ENCODE results near the gene SPN.
"Not testable (repeated sequence)": the region's sequence is repeated elsewhere in the genome, so short reads cannot be mapped to it uniquely, and the experiment has no call there.

Gene SPN

GRCh38 chr16:29695675-29696074 lies 32.6 kb downstream of the SPN start:
- H3K9me3 Mint-ChIP-seq; ATAC-seq (replicated peaks); H3K27ac Mint-ChIP-seq; H3K27me3 Mint-ChIP-seq; H3K4me3 Mint-ChIP-seq; DNase-seq: not testable (repeated sequence)
- peaks cover 15% of the 10 kb centered on the region for H3K36me3 Mint-ChIP-seq (ENCODE audit: insufficient read depth)
- peaks cover 8 to 13% of the 10 kb centered on the region in 2 donors for H3K4me1 Mint-ChIP-seq (ENCODE audit: low read depth in 2 of 2)

DNA sequence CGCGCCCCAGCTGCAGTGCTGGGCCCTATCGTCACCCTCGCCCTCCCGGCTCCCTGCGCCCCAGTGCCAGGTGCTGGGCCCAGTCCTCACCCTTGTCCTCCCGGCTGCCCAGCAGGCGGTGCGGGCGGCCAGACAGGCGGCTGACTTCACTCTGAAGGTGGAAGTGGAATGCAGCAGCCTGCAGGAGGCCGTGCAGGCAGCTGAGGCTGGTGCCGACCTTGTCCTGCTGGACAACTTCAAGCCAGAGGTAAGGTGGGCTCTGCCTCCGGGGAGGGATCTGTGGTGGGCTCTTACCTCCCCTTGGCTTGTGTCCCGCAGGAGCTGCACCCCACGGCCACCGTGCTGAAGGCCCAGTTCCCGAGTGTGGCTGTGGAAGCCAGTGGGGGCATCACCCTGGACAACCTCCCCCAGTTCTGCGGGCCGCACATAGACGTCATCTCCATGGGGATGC lies 33.9 kb downstream of the SPN start:
- no peaks in the 10 kb centered on the region for H3K9me3 Mint-ChIP-seq
- ATAC-seq (replicated peaks): no peak
- H3K4me3 Mint-ChIP-seq: no peak overlapping the region
- H3K27me3 Mint-ChIP-seq: no peaks in the 10 kb centered on the region
- H3K27ac Mint-ChIP-seq: no peak overlapping the region
- DNase-seq: no peak
- peaks cover 18% of the 10 kb centered on the region for H3K36me3 Mint-ChIP-seq (ENCODE audit: insufficient read depth)
- H3K4me1 Mint-ChIP-seq (ENCODE audit: low read depth in 2 of 2): peaks cover 13 to 18% of the 10 kb centered on the region in 2 donors

- Mint-ChIP-seq H3K9me3 (no peaks in the 10 kb centered on the region), H3K36me3 (ENCODE audit: insufficient read depth) (peaks cover 18% of the 10 kb centered on the region), H3K27me3 (no peaks in the 10 kb centered on the region), H3K4me1 (ENCODE audit: low read depth in 2 of 2) (peaks cover 18 to 23% of the 10 kb centered on the region in 2 donors), H3K4me3 (no peak overlapping the region), H3K27ac (no peak overlapping the region)
- DNase-seq (no peak), ATAC-seq (replicated peaks) (no peak)
Measured at GRCh38 chr16:29697391-29697790, 34.3 kb downstream of the SPN start.

DNA sequence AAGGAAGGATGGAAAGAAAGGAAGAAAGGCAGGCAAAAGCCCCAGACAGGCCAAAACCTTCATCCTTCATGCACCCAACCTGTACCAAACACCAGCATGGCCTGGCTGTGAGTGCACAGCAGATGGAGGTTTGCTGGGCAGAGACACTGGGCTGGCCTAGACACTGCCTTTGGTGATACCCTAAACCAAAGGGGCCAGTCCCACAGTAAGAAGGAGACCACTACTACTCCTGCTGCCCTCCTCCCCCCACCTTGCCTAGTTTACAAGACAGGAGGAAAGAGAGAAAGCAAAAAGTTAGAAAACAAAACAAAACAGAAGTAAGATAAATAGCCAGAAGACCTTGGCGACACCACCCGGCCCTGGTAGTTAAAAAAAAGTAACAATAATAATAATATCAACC lies 35.0 kb downstream of the SPN start:
- Mint-ChIP-seq H3K27ac (no peak overlapping the region), H3K4me3 (no peak overlapping the region), H3K27me3 (no peaks in the 10 kb centered on the region), H3K9me3 (no peaks in the 10 kb centered on the region), H3K36me3 (ENCODE audit: insufficient read depth) (peaks cover 25% of the 10 kb centered on the region), H3K4me1 (ENCODE audit: low read depth in 2 of 2) (peaks cover 24 to 30% of the 10 kb centered on the region in 2 donors)
- ATAC-seq (replicated peaks): no peak
- DNase-seq: no peak

DNA sequence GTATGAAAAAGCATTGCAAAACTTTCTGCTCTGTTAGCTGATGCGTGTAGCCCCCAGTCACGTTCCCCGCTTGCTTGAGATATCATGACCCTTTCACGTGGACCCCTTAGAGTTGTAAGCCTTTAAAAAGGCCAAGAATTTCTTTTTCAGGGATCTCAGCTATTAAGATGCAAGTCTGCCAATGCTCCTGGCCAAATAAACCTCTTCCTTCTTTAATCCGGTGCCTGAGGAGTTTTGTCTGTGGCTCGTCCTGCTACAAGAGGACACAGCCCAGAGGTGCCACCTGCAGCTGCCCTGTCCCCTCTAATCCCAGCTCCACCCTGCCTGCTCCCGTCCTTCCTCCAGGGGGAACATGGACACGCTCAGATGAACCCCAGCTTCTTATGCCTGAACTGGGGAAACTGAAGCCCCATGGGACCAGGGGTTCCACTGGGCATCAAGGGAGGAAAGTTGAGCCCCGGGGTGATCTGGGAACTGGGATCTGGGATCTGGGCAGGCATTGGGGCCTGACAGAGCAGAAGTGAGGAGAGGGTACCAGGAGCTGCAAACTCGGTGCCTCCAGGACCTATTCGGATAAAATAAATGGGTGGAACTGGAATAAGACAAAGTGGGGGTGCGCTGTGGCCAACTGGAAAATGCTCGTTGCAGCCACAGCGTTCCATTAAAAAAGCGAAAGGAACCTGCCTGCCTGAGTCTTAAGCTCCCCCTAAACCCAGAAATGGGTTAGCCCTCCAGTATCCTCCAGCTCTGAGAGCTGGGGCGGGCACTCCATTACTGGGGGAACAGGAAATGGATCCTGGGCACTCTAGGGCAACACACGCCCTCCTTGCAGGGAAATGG lies 35.7 kb downstream of the SPN start:
- ATAC-seq (replicated peaks): no peak
- Mint-ChIP-seq H3K27ac (peak overlapping the region in 1 of 2 donors; percentile 91), H3K27me3 (no peaks in the 10 kb centered on the region), H3K36me3 (ENCODE audit: insufficient read depth) (peaks cover 28% of the 10 kb centered on the region), H3K4me3 (no peak overlapping the region), H3K4me1 (ENCODE audit: low read depth in 2 of 2) (peaks cover 27 to 33% of the 10 kb centered on the region in 2 donors), H3K9me3 (no peaks in the 10 kb centered on the region)
- no peak for DNase-seq

- Mint-ChIP-seq H3K4me1 (ENCODE audit: low read depth in 2 of 2) (peaks cover 27 to 33% of the 10 kb centered on the region in 2 donors), H3K36me3 (ENCODE audit: insufficient read depth) (peaks cover 28% of the 10 kb centered on the region), H3K27ac (peak overlapping the region in 1 of 2 donors; percentile 91), H3K9me3 (no peaks in the 10 kb centered on the region), H3K27me3 (no peaks in the 10 kb centered on the region), H3K4me3 (no peak overlapping the region)
- DNase-seq (no peak), ATAC-seq (replicated peaks) (no peak)
Measured at GRCh38 chr16:29699324-29700219, 36.5 kb downstream of the SPN start.

- H3K4me1 Mint-ChIP-seq (ENCODE audit: low read depth in 2 of 2): peaks cover 27 to 33% of the 10 kb centered on the region in 2 donors
- H3K4me3 Mint-ChIP-seq: peak overlapping the region; percentile 81 to 85
- no peaks in the 10 kb centered on the region for H3K9me3 Mint-ChIP-seq
Measured at GRCh38 chr16:29700253-29700987, 37.4 kb downstream of the SPN start.

GRCh38 chr16:29701214-29701555 lies 38.1 kb downstream of the SPN start:
- DNase-seq (no peak), ATAC-seq (replicated peaks) (no peak)
- no peaks in the 10 kb centered on the region for H3K27me3 Mint-ChIP-seq
- no peaks in the 10 kb centered on the region for H3K9me3 Mint-ChIP-seq
- peaks cover 28% of the 10 kb centered on the region for H3K36me3 Mint-ChIP-seq (ENCODE audit: insufficient read depth)
- peaks cover 27 to 33% of the 10 kb centered on the region in 2 donors for H3K4me1 Mint-ChIP-seq (ENCODE audit: low read depth in 2 of 2)
- H3K4me3 Mint-ChIP-seq: peak overlapping the region; percentile 81 to 85
- H3K27ac Mint-ChIP-seq: peak overlapping the region; percentile 99

More at GRCh38 chr16:29700253-29700987, 37.4 kb downstream of the SPN start:
- DNase-seq (peak; percentile 74 to 76 (median 76)), ATAC-seq (replicated peaks) (no peak)
- Mint-ChIP-seq H3K36me3 (ENCODE audit: insufficient read depth) (peaks cover 28% of the 10 kb centered on the region), H3K27me3 (no peaks in the 10 kb centered on the region), H3K27ac (peak overlapping the region; percentile 99)

GRCh38 chr16:29702269-29702668 lies 39.2 kb downstream of the SPN start:
- H3K9me3 Mint-ChIP-seq: no peaks in the 10 kb centered on the region
- peaks cover 28% of the 10 kb centered on the region for H3K36me3 Mint-ChIP-seq (ENCODE audit: insufficient read depth)
- H3K4me1 Mint-ChIP-seq (ENCODE audit: low read depth in 2 of 2): peaks cover 27 to 33% of the 10 kb centered on the region in 2 donors

GRCh38 chr16:29705030-29705429 lies 42.0 kb downstream of the SPN start:
- Mint-ChIP-seq H3K4me1 (ENCODE audit: low read depth in 2 of 2) (peaks cover 30 to 32% of the 10 kb centered on the region in 2 donors), H3K4me3 (no peak overlapping the region), H3K27me3 (no peaks in the 10 kb centered on the region), H3K27ac (peak overlapping the region in 1 of 2 donors; percentile 78), H3K36me3 (ENCODE audit: insufficient read depth) (peaks cover 24% of the 10 kb centered on the region), H3K9me3 (no peaks in the 10 kb centered on the region)
- ATAC-seq (replicated peaks) (no peak), DNase-seq (no peak)

More at GRCh38 chr16:29702269-29702668, 39.2 kb downstream of the SPN start:
- DNase-seq (peak; percentile 46 to 53 (median 50)), ATAC-seq (replicated peaks) (peak; percentile 79)
- Mint-ChIP-seq H3K4me3 (peak overlapping the region; percentile 81 to 85), H3K27ac (peak overlapping the region; percentile 99), H3K27me3 (no peaks in the 10 kb centered on the region)

GRCh38 chr16:29707160-29707559 lies 44.1 kb downstream of the SPN start:
- not testable (repeated sequence) for DNase-seq; H3K9me3 Mint-ChIP-seq; H3K4me3 Mint-ChIP-seq; ATAC-seq (replicated peaks); H3K27me3 Mint-ChIP-seq; H3K27ac Mint-ChIP-seq
- Mint-ChIP-seq H3K36me3 (ENCODE audit: insufficient read depth) (peaks cover 11% of the 10 kb centered on the region), H3K4me1 (ENCODE audit: low read depth in 2 of 2) (peaks cover 18 to 22% of the 10 kb centered on the region in 2 donors)

DNA sequence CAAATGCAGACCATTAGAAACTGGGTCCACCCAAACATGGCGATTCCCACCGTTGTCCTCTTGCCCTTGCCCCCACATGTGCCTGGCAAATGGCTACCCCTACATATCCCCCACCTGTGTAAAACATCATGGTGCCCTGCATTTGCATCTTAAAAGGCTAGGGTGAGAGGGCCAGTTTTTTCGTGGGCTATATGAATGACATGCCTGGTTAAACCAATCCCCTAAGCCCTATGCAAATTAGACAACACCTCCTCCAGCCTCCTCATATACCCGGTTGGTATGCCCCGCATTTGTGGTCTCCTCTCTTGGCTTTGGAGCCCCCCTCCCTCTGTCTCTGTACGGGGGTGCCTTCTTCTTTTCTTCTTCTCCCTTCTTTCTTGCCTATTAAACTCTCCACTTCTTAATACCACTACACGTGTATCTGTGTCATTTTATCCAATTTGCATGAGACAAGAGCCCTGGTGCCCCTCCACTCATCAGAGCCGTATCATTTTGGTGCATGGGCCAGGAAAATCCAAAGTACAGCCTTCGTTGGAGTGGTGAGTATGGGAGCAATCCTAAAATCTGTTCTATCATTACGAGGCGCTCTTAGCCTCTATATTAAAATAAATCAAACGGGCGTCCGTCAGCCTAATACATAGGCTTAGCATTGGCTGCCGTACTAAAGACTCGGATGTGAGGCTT lies 46.0 kb downstream of the SPN start:
- no peak for ATAC-seq (replicated peaks)
- no peak overlapping the region for H3K4me3 Mint-ChIP-seq
- H3K27ac Mint-ChIP-seq: no peak overlapping the region
- DNase-seq: no peak
- no peaks in the 10 kb centered on the region for H3K27me3 Mint-ChIP-seq
- no peaks in the 10 kb centered on the region for H3K9me3 Mint-ChIP-seq
- peaks cover 5 to 11% of the 10 kb centered on the region in 2 donors for H3K4me1 Mint-ChIP-seq (ENCODE audit: low read depth in 2 of 2)
- H3K36me3 Mint-ChIP-seq (ENCODE audit: insufficient read depth): no peaks in the 10 kb centered on the region
